Astrocyte (in vitro differentiated cells and primary cell): ENCODE results near the gene OR10A2. TPM values are rescaled to one million over a fixed set of nuclear protein-coding genes. Genes with fewer than 3 reads are reported as not detected.

Experiments
- DNase-seq: peaks from one replicate; pipeline ENCODE4 v3.0.0-alpha.2; 2010; ENCODE audit warnings: low read depth
- FAIRE-seq: peaks from 2 replicates; lab custom pipeline; 2011; peaks lifted over from hg19 to GRCh38; lab: Jason Lieb, UNC
- H2AFZ ChIP-seq: 2 replicates; pipeline ENCODE4 v1.6.0; 2012; ENCODE audit warnings: low read depth, low read length, inconsistent platforms
- H3K27ac ChIP-seq: 2 replicates; pipeline ENCODE4 v1.5.1; 2011; ENCODE audit warnings: low read depth, low read length, inconsistent platforms
- H3K27me3 ChIP-seq: 2 replicates; pipeline ENCODE4 v1.6.0; 2011; ENCODE audit warnings: low read length, inconsistent platforms; ENCODE audit not compliant: insufficient read depth
- H3K36me3 ChIP-seq: 2 replicates; pipeline ENCODE4 v1.5.1; 2011; ENCODE audit warnings: low read length, inconsistent platforms; ENCODE audit not compliant: insufficient read depth
- H3K4me1 ChIP-seq: 2 replicates; pipeline ENCODE4 v1.5.1; 2011; ENCODE audit warnings: low read length, inconsistent platforms; ENCODE audit not compliant: insufficient read depth
- H3K4me2 ChIP-seq: 2 replicates; pipeline ENCODE4 v1.6.0; 2012; ENCODE audit warnings: low read length, inconsistent platforms
- H3K4me3 ChIP-seq: 2 replicates; pipeline ENCODE4 v1.5.1; 2011; ENCODE audit warnings: low read depth, mild to moderate bottlenecking, low read length, inconsistent platforms; ENCODE audit not compliant: insufficient read depth
- H3K79me2 ChIP-seq: 2 replicates; pipeline ENCODE4 v1.6.0; 2012; ENCODE audit warnings: mild to moderate bottlenecking, low read length, inconsistent platforms; ENCODE audit not compliant: insufficient read depth
- H3K9ac ChIP-seq: 2 replicates; pipeline ENCODE4 v1.6.0; 2012; ENCODE audit warnings: mild to moderate bottlenecking, low read length, inconsistent platforms
- H3K9me3 ChIP-seq: 2 replicates; pipeline ENCODE4 v1.5.1; 2012; ENCODE audit warnings: low read depth, mild to moderate bottlenecking, low read length, inconsistent platforms; ENCODE audit not compliant: insufficient read depth
- H4K20me1 ChIP-seq: 2 replicates; pipeline ENCODE4 v1.6.0; 2012; ENCODE audit warnings: low read length, inconsistent platforms; ENCODE audit not compliant: insufficient read depth
- H3K27ac Mint-ChIP-seq: one replicate; pipeline ENCODE4 v1.8.0; 2021; ENCODE audit warnings: mild to moderate bottlenecking, mixed read lengths; ENCODE audit not compliant: unreplicated experiment
- H3K27me3 Mint-ChIP-seq: one replicate; pipeline ENCODE4 v1.8.0; 2021; ENCODE audit warnings: low read depth, mixed read lengths; ENCODE audit not compliant: unreplicated experiment
- H3K36me3 Mint-ChIP-seq: one replicate; pipeline ENCODE4 v1.8.0; 2021; ENCODE audit warnings: low read depth, mixed read lengths; ENCODE audit not compliant: unreplicated experiment
- H3K4me1 Mint-ChIP-seq: one replicate; pipeline ENCODE4 v1.8.0; 2021; ENCODE audit warnings: low read depth, mixed read lengths; ENCODE audit not compliant: unreplicated experiment
- H3K4me3 Mint-ChIP-seq: one replicate; pipeline ENCODE4 v1.8.0; 2021; ENCODE audit warnings: mild to moderate bottlenecking, moderate library complexity, mixed read lengths; ENCODE audit not compliant: unreplicated experiment
- H3K9me3 Mint-ChIP-seq: one replicate; pipeline ENCODE4 v1.8.0; 2021; ENCODE audit warnings: mild to moderate bottlenecking, mixed read lengths; ENCODE audit not compliant: unreplicated experiment
- EZH2 ChIP-seq: IDR thresholded peaks from 2 replicates; pipeline ENCODE4 v1.6.1; 2012; ENCODE audit warnings: mild to moderate bottlenecking, low read length, inconsistent platforms; ENCODE audit not compliant: insufficient read depth
- total RNA-seq: library from RNA; stranded (reverse); gene quantifications from 2 replicates; pipeline ENCODE4 v1.2.1, GENCODE V29; 2021
- TF ChIP-seq, protein P1 (sequence below): IDR thresholded peaks from 2 replicates; pipeline ENCODE4 v1.5.1; 2011; ENCODE audit warnings: low read depth, mild to moderate bottlenecking, inconsistent platforms, low read length, moderate library complexity; ENCODE audit not compliant: insufficient read depth

The OR10A2 gene
- total RNA-seq, 1 donor from 2014 or later = not detected

DNA sequence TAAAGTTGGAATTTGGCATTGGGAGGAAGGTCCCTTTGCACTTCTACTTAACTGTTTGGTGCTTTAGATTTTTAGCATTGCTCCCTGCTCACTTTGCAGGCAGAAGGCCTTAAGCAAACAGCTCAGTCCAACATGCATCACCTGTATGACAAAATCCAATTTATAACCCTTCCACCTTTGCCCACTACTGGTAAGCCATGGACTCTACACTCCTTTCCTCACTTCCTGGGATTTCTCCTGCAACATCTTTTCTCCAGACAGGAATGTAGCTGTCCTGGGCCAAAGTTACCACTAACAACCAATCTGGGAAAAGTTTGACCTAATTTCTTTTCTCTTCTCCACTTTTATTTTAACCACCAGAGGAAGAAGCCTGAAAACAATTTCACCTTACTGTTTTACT, 31.2 kb downstream of the OR10A2 start:
- H4K20me1 ChIP-seq = no peaks in the 10 kb centered on the region
- Mint-ChIP-seq H3K36me3 (no peaks in the 10 kb centered on the region), H3K9me3 (no peaks in the 10 kb centered on the region), H3K4me3 (no peak overlapping the region), H3K4me1 (no peaks in the 10 kb centered on the region), H3K27me3 (no peaks in the 10 kb centered on the region), H3K27ac (no peak overlapping the region)
- no peak overlapping the region for H3K4me3 ChIP-seq
- no peaks in the 10 kb centered on the region for H3K27me3 ChIP-seq
- no peaks in the 10 kb centered on the region for H3K79me2 ChIP-seq
- no peaks in the 10 kb centered on the region for H3K9me3 ChIP-seq
- H3K36me3 ChIP-seq = no peaks in the 10 kb centered on the region
- TF ChIP-seq, protein P1, sequence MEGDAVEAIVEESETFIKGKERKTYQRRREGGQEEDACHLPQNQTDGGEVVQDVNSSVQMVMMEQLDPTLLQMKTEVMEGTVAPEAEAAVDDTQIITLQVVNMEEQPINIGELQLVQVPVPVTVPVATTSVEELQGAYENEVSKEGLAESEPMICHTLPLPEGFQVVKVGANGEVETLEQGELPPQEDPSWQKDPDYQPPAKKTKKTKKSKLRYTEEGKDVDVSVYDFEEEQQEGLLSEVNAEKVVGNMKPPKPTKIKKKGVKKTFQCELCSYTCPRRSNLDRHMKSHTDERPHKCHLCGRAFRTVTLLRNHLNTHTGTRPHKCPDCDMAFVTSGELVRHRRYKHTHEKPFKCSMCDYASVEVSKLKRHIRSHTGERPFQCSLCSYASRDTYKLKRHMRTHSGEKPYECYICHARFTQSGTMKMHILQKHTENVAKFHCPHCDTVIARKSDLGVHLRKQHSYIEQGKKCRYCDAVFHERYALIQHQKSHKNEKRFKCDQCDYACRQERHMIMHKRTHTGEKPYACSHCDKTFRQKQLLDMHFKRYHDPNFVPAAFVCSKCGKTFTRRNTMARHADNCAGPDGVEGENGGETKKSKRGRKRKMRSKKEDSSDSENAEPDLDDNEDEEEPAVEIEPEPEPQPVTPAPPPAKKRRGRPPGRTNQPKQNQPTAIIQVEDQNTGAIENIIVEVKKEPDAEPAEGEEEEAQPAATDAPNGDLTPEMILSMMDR = no peak
- TF ChIP-seq EZH2 = no peak
- no peak overlapping the region for H3K27ac ChIP-seq
- no peak overlapping the region for H3K4me2 ChIP-seq
- no peak overlapping the region for H2AFZ ChIP-seq
- H3K4me1 ChIP-seq = no peaks in the 10 kb centered on the region
- FAIRE-seq (no peak), DNase-seq (no peak)
- H3K9ac ChIP-seq = no peak overlapping the region

DNA sequence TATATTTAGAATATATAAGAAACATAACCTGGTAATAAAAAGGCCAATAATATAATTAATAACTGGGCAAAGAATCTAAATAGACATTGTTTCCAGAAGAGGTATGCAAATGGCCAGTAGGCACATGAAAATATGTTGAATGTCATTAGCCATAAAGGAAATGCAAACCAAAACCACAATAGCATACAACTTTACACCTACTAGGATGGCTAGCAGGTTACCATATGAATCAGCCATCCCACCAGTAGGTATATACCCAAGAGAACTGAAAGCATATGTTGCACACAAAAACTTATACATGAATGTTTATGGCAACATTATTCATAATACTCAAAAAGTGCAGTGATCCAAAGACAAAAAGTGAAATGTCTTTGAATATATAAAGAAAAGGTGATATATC, 32.2 kb downstream of the OR10A2 start:
- no peaks in the 10 kb centered on the region for H3K9me3 ChIP-seq
- no peaks in the 10 kb centered on the region for H3K4me1 Mint-ChIP-seq
- H4K20me1 ChIP-seq = no peaks in the 10 kb centered on the region
- no peaks in the 10 kb centered on the region for H3K36me3 Mint-ChIP-seq
- DNase-seq = no peak
- no peak overlapping the region for H3K27ac ChIP-seq
- no peak overlapping the region for H3K27ac Mint-ChIP-seq
- H3K9ac ChIP-seq = no peak overlapping the region
- H3K4me1 ChIP-seq = no peaks in the 10 kb centered on the region
- H3K27me3 ChIP-seq = no peaks in the 10 kb centered on the region
- no peak overlapping the region for H3K4me3 Mint-ChIP-seq
- no peak overlapping the region for H2AFZ ChIP-seq
- no peaks in the 10 kb centered on the region for H3K27me3 Mint-ChIP-seq
- no peaks in the 10 kb centered on the region for H3K9me3 Mint-ChIP-seq
- H3K79me2 ChIP-seq = no peaks in the 10 kb centered on the region
- no peak for TF ChIP-seq EZH2
- TF ChIP-seq, protein P1 = no peak
- H3K4me2 ChIP-seq = no peak overlapping the region
- H3K36me3 ChIP-seq = no peaks in the 10 kb centered on the region
- no peak for FAIRE-seq
- H3K4me3 ChIP-seq = no peak overlapping the region

DNA sequence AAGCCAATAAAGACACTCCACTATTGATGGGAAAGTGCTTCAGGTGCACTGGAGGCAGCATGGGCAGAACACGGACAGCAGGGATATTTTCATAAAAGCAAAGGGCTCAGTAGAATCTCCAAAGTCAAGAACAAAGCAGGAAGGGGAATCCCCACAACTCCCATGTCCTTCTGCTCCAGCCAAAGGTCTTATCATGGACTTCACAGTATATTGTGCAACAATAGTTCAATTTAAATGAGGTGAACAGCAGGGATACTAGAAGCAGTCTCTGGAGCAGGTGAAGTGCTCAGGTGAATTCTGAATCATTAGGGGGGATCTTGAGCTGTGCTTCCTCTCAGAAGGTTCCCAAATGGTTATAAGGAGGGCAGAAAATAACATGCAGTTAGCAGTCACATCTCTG, 36.1 kb downstream of the OR10A2 start:
- H3K27me3 ChIP-seq = no peaks in the 10 kb centered on the region
- no peaks in the 10 kb centered on the region for H3K9me3 ChIP-seq
- H3K9ac ChIP-seq = no peak overlapping the region
- no peaks in the 10 kb centered on the region for H3K79me2 ChIP-seq
- no peak for TF ChIP-seq EZH2
- TF ChIP-seq, protein P1 = no peak
- H3K27ac ChIP-seq = no peak overlapping the region
- no peak for FAIRE-seq
- no peak overlapping the region for H3K4me3 ChIP-seq
- H4K20me1 ChIP-seq = no peaks in the 10 kb centered on the region
- Mint-ChIP-seq H3K4me1 (no peaks in the 10 kb centered on the region), H3K4me3 (no peak overlapping the region), H3K27ac (no peak overlapping the region), H3K27me3 (no peaks in the 10 kb centered on the region), H3K36me3 (no peaks in the 10 kb centered on the region), H3K9me3 (no peaks in the 10 kb centered on the region)
- DNase-seq = no peak
- H3K4me2 ChIP-seq = no peak overlapping the region
- no peak overlapping the region for H2AFZ ChIP-seq
- H3K36me3 ChIP-seq = no peaks in the 10 kb centered on the region
- H3K4me1 ChIP-seq = no peaks in the 10 kb centered on the region
